IPS-11a (cell line): Measurements from ENCODE around the gene MLLT1.

ENCODE experiments used
- H3K4me3 ChIP-seq: one replicate; pipeline ENCODE4 v1.5.1; 2013; ENCODE audit warnings: low read depth, low read length, control low read depth

MLLT1 gene

DNA sequence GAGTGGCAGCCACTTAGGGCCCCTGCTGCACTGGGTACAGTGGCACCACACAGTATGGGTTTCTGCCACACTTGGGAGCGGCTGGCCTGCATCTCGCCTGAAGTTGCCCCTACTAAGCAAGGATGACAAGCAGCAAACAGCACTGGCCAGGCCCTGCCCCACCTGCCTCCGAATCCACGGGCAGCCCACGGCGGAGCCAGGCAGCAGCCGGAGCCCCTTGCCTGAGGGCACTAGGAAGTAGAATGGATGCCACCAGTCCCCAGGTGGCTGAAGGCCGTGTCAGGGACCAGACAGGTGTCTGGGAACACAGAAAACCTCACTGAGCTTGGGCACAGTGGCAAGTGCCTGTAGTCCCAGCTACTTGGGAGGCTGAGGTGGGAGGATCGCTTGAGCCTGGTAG is 19.4 kb downstream of the MLLT1 start:
- no peak overlapping the region for H3K4me3 ChIP-seq

- H3K4me3 ChIP-seq, result no peak overlapping the region
Observed at GRCh38 chr19:6259312-6259861, 20.4 kb downstream of the MLLT1 start.

DNA sequence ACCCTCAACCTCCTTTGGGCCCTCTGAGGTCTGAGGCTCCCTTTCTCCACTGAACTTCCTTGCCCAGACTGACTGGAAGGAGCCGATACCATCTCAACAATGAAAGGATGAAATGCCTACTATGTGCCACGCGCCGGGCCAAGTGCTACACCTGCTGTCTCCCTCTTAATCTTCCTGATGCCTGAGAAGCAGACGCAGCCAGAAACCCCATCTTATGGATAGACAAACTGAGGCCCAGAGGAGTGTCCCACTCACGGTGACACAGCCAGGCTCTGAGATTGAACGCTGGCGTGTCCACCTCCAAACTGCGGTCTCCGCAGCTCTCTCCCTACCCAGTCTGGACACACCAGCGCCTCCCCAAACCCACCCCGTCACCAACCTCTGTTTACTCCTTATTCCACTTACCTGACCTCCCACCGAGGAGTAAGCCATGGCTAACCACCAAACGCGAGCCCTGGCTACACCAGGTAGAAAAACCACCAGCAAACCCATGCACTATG is 20.9 kb downstream of the MLLT1 start:
- no peak overlapping the region for H3K4me3 ChIP-seq

DNA sequence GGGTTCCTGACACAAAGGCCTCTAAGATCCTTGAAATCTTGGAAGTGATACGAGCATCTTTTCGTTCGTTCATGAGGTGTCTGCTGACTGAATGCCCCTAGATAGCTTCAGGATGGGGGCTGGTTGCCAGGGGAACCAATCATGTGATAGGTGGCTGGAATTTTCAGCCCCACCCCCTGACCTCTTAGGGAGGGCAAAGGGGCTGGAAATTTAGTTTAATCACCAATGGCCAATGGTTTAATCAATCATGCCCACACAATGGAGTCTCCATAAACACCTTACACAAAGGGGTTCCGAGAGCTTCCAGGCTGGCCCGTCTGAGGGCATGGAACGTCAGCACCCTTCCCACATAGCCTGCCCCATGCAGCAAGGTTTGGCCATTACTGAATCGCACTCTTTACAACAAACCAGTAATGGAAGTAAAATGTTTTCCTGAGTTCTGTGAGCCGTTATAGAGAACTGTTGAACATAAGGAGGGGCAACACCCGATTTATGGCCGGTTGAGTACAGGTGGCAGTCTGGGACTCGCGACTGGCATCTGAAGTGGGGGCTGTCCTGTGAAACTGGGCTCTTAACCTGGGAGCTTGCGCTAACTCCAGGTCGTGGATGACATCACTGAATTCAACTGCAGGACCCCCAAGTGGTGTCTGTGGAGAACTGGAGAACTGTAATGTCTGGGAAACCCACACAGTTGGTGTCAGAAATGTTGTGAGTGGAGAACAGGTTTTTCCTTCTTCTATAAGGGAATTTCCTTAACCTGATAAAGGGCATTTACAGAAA is 25.6 kb downstream of the MLLT1 start:
- H3K4me3 ChIP-seq, result no peak overlapping the region

- H3K4me3 ChIP-seq, result no peak overlapping the region
Observed at GRCh38 chr19:6252066-6252465, 27.7 kb downstream of the MLLT1 start.

DNA sequence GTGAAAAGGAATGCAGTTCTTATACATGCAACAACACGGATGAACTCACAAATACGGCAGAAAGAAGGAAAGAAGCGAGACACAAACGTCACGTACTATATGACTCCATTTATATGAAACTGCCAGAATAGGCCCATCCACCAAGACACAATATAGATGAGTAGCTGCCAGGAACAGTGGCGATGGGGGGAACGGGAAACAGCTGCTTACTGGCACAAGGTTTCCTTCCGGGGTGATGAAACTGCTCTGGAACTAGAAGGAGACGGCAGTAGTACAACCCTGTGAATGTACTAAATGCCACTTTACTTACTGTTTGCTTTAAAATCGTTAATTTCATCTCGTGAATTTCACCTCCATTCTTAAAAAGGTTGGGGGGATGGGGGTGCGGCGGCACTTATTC is 28.9 kb downstream of the MLLT1 start:
- no peak overlapping the region for H3K4me3 ChIP-seq

GRCh38 chr19:6250024-6250615 is 29.7 kb downstream of the MLLT1 start:
- H3K4me3 ChIP-seq, result no peak overlapping the region

DNA sequence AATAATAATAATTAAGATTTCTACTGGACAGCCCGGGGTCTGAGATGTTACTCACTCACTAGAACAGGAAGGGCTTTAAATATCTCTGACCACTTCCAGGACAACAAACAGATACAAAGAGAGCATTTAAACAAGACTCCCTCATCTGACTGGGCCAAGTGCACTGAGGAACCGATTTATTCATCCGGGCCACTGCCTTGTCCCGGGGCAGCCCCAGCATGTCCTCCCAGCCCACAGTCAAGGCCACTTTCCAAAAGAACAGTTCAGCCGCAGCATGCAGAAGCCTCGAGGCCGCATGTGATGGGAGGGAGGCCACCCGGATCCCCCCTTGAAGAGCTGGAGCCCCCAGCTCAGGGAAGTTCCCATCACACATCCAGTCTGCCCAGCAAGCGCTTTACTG is 30.5 kb downstream of the MLLT1 start:
- no peak overlapping the region for H3K4me3 ChIP-seq

- H3K4me3 ChIP-seq, result no peak overlapping the region
Observed at GRCh38 chr19:6248844-6249243, 30.9 kb downstream of the MLLT1 start.

- no peak overlapping the region for H3K4me3 ChIP-seq
Observed at GRCh38 chr19:6248341-6248740, 31.4 kb downstream of the MLLT1 start.

GRCh38 chr19:6247007-6247288 is 32.8 kb downstream of the MLLT1 start:
- no peak overlapping the region for H3K4me3 ChIP-seq

- H3K4me3 ChIP-seq, result no peak overlapping the region
Observed at GRCh38 chr19:6246174-6247006, 33.4 kb downstream of the MLLT1 start.

DNA sequence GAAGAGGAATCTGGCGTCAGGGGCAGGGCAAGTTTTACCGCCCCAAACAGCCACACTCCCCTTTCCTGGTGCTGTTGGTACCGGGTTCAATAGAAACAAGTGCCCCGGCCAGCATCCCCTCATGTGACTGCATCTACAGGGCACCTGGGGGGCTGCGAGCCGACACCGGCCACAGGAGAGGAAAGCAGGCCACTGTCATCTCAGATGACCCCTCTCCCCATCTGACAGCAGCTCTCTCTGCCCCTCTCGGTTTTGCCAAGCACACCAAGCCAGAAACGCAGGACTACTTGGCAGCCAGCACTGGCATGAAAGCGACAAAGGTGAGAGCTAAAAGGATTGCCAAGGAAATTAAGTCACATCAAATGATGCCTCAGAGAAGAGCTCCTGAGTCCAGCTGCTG is 37.1 kb downstream of the MLLT1 start:
- no peak overlapping the region for H3K4me3 ChIP-seq

DNA sequence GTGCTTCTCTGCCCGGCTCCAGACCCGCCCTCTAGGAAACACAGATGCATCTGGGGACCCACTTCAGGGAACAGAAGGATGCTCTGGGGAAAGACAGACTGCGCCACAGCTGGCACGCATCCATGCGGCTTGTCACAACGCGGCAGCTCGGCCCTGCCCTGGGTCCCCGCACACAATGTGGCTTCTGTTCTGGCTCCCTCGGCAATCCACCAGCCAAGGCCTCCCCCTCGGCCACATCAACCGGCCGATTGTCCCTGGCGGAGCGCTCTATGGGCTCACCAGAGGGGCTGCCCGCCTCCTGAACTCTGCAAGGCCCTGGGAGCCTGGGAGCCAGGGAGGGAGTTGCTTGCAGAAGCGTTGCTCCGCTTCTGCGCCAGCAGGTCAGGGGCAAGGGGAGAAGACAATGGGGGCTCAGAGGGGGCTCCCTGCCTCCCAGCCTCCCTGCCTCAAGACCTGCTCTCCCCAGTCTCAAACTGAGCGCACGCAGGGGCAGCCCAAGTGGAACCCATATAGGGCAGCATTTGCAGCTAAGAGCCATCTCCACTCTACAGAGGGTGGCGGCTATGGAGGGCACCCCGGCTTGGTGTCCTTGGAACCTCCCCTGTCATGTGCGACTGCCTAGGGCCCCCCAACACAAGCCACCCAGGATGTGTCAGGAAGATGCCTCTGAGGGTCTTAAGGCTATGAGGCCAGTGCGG is 37.9 kb downstream of the MLLT1 start:
- no peak overlapping the region for H3K4me3 ChIP-seq

DNA sequence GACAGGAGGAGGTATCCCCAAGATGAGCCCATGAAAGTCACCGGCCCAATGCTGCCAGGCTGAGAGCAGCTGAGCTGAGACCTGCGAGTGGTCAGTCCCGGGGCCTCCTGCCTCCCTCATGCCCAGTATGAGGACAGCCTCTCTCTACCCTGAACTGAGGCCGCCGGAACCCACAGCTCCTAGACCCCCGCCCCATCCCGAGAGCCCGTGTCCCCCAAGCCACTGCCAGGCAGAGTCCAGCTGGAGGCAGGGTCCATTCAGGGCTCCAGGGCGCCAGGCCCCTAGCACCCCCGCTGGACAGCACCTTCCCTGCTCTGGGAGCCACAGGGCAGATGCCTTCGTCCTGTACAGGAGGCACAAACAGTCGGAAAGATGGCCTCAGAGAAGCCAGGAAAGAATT is 38.7 kb downstream of the MLLT1 start:
- no peak overlapping the region for H3K4me3 ChIP-seq

DNA sequence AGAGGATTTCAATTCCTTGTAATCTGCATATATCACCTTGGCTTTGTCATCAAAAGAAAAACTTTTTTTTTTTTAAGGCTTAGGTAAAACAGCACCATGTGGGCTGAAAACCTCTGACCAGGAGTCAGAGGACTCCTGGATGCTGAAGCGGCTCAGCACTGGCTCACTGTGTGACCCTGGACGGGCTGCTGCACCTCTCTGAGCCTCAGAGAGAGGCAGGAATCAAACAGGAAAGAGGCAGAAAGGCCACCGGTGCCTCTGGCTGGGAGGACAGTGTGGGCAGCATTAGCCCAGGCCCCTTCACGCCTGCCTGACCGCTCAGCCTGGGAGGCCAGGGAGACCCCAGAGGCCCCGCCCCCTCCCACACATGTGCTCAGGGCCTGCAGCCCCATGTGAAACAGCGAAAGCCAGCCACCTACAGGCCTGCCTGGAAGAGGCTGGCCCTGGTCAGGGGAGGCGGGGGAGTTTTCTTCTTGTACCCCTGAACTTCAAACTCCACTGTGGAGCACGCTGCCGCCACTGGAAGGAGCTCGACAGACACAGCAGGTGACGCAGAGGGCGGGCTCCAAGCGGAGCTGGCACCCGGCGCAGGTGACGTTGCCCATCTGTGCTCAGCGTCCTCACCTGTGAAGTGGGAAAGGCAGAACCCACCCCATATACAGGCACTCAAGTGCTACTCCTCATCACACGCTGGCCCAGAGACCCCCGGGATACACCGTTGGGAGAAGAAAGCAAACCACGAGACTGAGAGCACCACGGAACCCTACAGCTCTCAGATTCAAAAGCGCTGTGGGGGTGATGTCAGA is 39.7 kb downstream of the MLLT1 start:
- no peak overlapping the region for H3K4me3 ChIP-seq

DNA sequence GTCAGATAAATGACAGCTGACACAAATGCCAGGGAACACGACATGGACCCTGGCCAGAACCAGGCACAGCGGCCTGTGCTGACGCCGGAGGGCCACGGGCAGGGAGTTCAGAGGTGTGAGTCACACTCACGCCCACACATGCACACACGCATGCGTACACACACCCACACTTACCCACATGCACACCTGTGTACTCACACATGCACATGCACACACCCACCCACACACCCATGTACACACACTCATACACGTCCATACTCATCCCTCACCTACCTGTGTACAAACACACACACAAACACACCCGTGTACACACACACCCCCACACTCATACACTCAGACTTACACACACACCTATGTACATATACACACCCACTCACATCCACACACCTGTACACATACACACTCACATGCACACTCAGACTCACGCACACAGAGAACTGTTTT is 40.4 kb downstream of the MLLT1 start:
- no peak overlapping the region for H3K4me3 ChIP-seq

GRCh38 chr19:6238643-6239281 is 41.0 kb downstream of the MLLT1 start:
- H3K4me3 ChIP-seq, result no peak overlapping the region

GRCh38 chr19:6238256-6238642 is 41.5 kb downstream of the MLLT1 start:
- H3K4me3 ChIP-seq, result no peak overlapping the region
